Measurements from ENCODE around the gene RPAP2.

Gene RPAP2

DNA sequence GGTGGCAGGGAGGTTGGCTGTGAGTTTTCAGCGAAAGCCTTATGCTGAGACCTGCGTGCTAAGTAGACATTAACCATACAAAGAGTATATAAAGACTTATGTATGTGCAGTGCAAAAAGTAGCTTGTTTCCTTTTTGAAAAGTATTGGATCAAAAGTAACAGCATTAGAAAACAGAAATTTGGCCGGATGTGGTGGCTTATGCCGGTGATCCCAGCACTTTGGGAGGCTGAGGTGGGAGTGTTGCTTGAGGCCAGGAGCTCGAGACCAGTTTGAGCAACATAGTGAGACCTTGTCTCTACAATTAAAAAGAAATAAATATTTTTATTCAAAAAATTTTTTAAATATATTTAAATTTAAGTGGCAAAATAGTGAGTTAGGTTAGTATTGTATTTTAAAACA is 2.2 kb downstream of the RPAP2 start:
- Histone ChIP-seq H3K27ac (ENCODE audit: low read depth, low read length) (no peak overlapping the region), H3K36me3 (ENCODE audit: low read length) (peaks cover 32% of the 10 kb centered on the region), H3K9me3 (ENCODE audit: insufficient read depth, low read length) (no peaks in the 10 kb centered on the region), H3K9ac (ENCODE audit: low read length) (no peak overlapping the region), H2AFZ (ENCODE audit: low read depth, low read length, severe bottlenecking) (no peak overlapping the region), H4K20me1 (ENCODE audit: low read depth, low read length) (no peaks in the 10 kb centered on the region), H3K4me2 (ENCODE audit: low read depth, low read length, poor library complexity, severe bottlenecking) (peak overlapping the region; percentile 99), H3K9me2 (replicated peaks; ENCODE audit: insufficient read depth, low read length) (no peaks in the 10 kb centered on the region), H3K79me2 (ENCODE audit: insufficient read depth, low read length) (peaks cover 23% of the 10 kb centered on the region), H3K27me3 (ENCODE audit: low read length) (no peaks in the 10 kb centered on the region), H3F3A (ENCODE audit: insufficient read depth) (no peaks in the 10 kb centered on the region), H3K4me3 (ENCODE audit: insufficient read depth, low read length, poor library complexity, severe bottlenecking) (no peak overlapping the region)
- TF ChIP-seq EZH2phosphoT487 (conservative IDR thresholded peaks at IDR 0.05; ENCODE audit: low read length), result no peak
- TF ChIP-seq, protein P1, sequence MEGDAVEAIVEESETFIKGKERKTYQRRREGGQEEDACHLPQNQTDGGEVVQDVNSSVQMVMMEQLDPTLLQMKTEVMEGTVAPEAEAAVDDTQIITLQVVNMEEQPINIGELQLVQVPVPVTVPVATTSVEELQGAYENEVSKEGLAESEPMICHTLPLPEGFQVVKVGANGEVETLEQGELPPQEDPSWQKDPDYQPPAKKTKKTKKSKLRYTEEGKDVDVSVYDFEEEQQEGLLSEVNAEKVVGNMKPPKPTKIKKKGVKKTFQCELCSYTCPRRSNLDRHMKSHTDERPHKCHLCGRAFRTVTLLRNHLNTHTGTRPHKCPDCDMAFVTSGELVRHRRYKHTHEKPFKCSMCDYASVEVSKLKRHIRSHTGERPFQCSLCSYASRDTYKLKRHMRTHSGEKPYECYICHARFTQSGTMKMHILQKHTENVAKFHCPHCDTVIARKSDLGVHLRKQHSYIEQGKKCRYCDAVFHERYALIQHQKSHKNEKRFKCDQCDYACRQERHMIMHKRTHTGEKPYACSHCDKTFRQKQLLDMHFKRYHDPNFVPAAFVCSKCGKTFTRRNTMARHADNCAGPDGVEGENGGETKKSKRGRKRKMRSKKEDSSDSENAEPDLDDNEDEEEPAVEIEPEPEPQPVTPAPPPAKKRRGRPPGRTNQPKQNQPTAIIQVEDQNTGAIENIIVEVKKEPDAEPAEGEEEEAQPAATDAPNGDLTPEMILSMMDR (IDR thresholded peaks at IDR 0.05; ENCODE audit: insufficient read depth, low read length, poor library complexity, severe bottlenecking), result no peak

DNA sequence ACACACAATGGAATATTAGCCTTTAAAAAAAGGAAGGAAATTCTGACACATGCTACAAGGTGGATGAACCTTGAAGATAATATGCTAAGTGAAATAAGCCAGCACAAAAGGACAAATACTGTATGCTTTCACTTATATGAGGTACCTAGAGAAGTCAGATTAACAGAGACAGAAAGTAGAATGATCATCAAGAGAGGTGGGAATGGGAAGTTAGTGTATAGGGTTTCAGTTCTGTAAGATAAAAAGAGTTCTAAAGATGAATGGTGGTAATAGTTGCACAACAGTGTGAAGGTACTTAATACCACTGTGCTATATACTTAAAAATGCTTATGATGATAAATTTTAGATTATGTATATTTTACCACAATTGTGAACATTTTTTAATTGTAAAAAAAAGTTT is 7.2 kb downstream of the RPAP2 start:
- TF ChIP-seq, protein P1 (IDR thresholded peaks at IDR 0.05; ENCODE audit: insufficient read depth, low read length, poor library complexity, severe bottlenecking), result no peak
- no peak for TF ChIP-seq EZH2phosphoT487 (conservative IDR thresholded peaks at IDR 0.05; ENCODE audit: low read length)
- no peak overlapping the region for H2AFZ ChIP-seq (ENCODE audit: low read depth, low read length, severe bottlenecking)
- H4K20me1 ChIP-seq (ENCODE audit: low read depth, low read length), result no peaks in the 10 kb centered on the region
- no peaks in the 10 kb centered on the region for H3K9me3 ChIP-seq (ENCODE audit: insufficient read depth, low read length)
- no peaks in the 10 kb centered on the region for H3K79me2 ChIP-seq (ENCODE audit: insufficient read depth, low read length)
- no peaks in the 10 kb centered on the region for H3F3A ChIP-seq (ENCODE audit: insufficient read depth)
- H3K36me3 ChIP-seq (ENCODE audit: low read length), result peaks cover 27% of the 10 kb centered on the region
- H3K9ac ChIP-seq (ENCODE audit: low read length), result no peak overlapping the region
- no peak overlapping the region for H3K4me2 ChIP-seq (ENCODE audit: low read depth, low read length, poor library complexity, severe bottlenecking)
- no peaks in the 10 kb centered on the region for H3K27me3 ChIP-seq (ENCODE audit: low read length)
- H3K27ac ChIP-seq (ENCODE audit: low read depth, low read length), result no peak overlapping the region
- H3K9me2 ChIP-seq (replicated peaks; ENCODE audit: insufficient read depth, low read length), result no peaks in the 10 kb centered on the region
- no peak overlapping the region for H3K4me3 ChIP-seq (ENCODE audit: insufficient read depth, low read length, poor library complexity, severe bottlenecking)

DNA sequence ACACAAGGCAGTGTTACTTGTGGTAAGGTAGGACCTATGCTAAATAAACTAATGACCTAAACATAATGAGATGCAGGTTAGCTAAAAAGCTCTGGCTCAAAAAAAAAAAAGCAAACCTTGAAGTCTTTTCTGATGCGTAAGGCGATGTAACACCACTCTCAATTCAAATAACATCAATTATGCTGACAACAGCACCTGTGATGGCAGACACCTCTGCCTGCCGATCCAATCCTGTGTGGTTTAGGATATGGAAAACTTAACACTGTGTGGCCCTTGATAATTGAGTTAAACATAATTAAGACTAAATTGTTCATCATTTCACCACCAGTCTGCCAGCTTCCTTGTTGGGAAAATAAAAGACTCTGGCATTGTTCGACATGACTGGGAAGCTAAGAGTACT is 9.1 kb downstream of the RPAP2 start:
- no peak for TF ChIP-seq EZH2phosphoT487 (conservative IDR thresholded peaks at IDR 0.05; ENCODE audit: low read length)
- TF ChIP-seq, protein P1 (IDR thresholded peaks at IDR 0.05; ENCODE audit: insufficient read depth, low read length, poor library complexity, severe bottlenecking), result no peak
- peaks cover 23% of the 10 kb centered on the region for H3K36me3 ChIP-seq (ENCODE audit: low read length)

More for the DNA sequence above, 9.1 kb downstream of the RPAP2 start:
- Histone ChIP-seq H3K9me3 (ENCODE audit: insufficient read depth, low read length) (no peaks in the 10 kb centered on the region), H3K27me3 (ENCODE audit: low read length) (no peaks in the 10 kb centered on the region), H3K79me2 (ENCODE audit: insufficient read depth, low read length) (no peaks in the 10 kb centered on the region), H3K9ac (ENCODE audit: low read length) (no peak overlapping the region), H3K27ac (ENCODE audit: low read depth, low read length) (no peak overlapping the region), H3K4me2 (ENCODE audit: low read depth, low read length, poor library complexity, severe bottlenecking) (no peak overlapping the region), H3F3A (ENCODE audit: insufficient read depth) (no peaks in the 10 kb centered on the region), H4K20me1 (ENCODE audit: low read depth, low read length) (no peaks in the 10 kb centered on the region), H3K9me2 (replicated peaks; ENCODE audit: insufficient read depth, low read length) (no peaks in the 10 kb centered on the region), H3K4me3 (ENCODE audit: insufficient read depth, low read length, poor library complexity, severe bottlenecking) (no peak overlapping the region), H2AFZ (ENCODE audit: low read depth, low read length, severe bottlenecking) (no peak overlapping the region)

All from SU-DHL-6 (cell line).